Liver (tissue), 9 donors: Measurements from ENCODE around the gene ZNF711. TPM values are rescaled to one million over a fixed set of nuclear protein-coding genes. Genes with fewer than 3 reads are reported as not detected.

Experiments used
- DNase-seq: peaks from one replicate; pipeline ENCODE4 v3.0.0-alpha.2; 2017; ENCODE audit warnings: low spot score
- H3K27ac ChIP-seq, 2 donors: one replicate each; pipeline ENCODE4 v1.7.0; 2013; ENCODE audit warnings: inconsistent platforms in 2 of 2, low read length in 2 of 2, control low read depth in 1 of 2, low read depth in 1 of 2, mild to moderate bottlenecking in 1 of 2
- H3K27me3 ChIP-seq, 4 donors: one replicate each; pipeline versions ENCODE4 v1.6.1 to v1.7.0; 2013; ENCODE audit warnings: low read length in 3 of 4, inconsistent platforms in 1 of 4, mild to moderate bottlenecking in 1 of 4, moderate library complexity in 1 of 4; ENCODE audit not compliant: control insufficient read depth in 4 of 4, insufficient read depth in 4 of 4
- H3K36me3 ChIP-seq, 4 donors: one replicate each; pipeline versions ENCODE4 v1.6.1 to v1.7.0; 2013; ENCODE audit warnings: low read length in 3 of 4, mild to moderate bottlenecking in 3 of 4, low read depth in 1 of 4, moderate library complexity in 1 of 4; ENCODE audit not compliant: control insufficient read depth in 4 of 4, insufficient read depth in 3 of 4
- H3K4me1 ChIP-seq, 4 donors: one replicate each; pipeline versions ENCODE4 v1.6.1 to v1.7.0; 2013; ENCODE audit warnings: low read length in 3 of 4, mild to moderate bottlenecking in 3 of 4, moderate library complexity in 1 of 4; ENCODE audit not compliant: control insufficient read depth in 4 of 4, insufficient read depth in 4 of 4
- H3K4me3 ChIP-seq, 3 donors: one replicate each; pipeline versions ENCODE4 v1.6.1 to v1.7.0; 2013; ENCODE audit warnings: low read length in 3 of 3, control low read depth in 1 of 3, low read depth in 1 of 3, mild to moderate bottlenecking in 1 of 3
- H3K9ac ChIP-seq, 2 donors: one replicate each; pipeline ENCODE4 v1.7.0; 2013; ENCODE audit warnings: low read length in 2 of 2, mild to moderate bottlenecking in 2 of 2, moderate library complexity in 2 of 2, control low read depth in 1 of 2, low read depth in 1 of 2
- H3K9me3 ChIP-seq, 4 donors: one replicate each; pipeline versions ENCODE4 v1.6.1 to v1.7.0; 2013; ENCODE audit warnings: low read length in 3 of 4; ENCODE audit not compliant: control insufficient read depth in 4 of 4
- EGR1 ChIP-seq, 2 donors: IDR thresholded peaks; 2 replicates each; pipeline ENCODE4 v1.6.1; 2016 to 2018; ENCODE audit warnings: antibody characterized with exemption in 2 of 2, low read depth in 2 of 2
- FOXA1 ChIP-seq: IDR thresholded peaks from 2 replicates; pipeline ENCODE4 v1.6.1; 2016; ENCODE audit warnings: antibody characterized with exemption
- FOXA2 ChIP-seq: IDR thresholded peaks from 2 replicates; pipeline ENCODE4 v1.6.1; 2016; ENCODE audit warnings: antibody characterized with exemption
- GABPA ChIP-seq, 2 donors: IDR thresholded peaks in 1 of 2; conservative IDR thresholded peaks in 1 of 2; 2 replicates each; pipeline ENCODE4 v1.6.1; 2016; ENCODE audit warnings: antibody characterized with exemption in 2 of 2, mild to moderate bottlenecking in 1 of 2, moderate library complexity in 1 of 2
- HNF4A ChIP-seq, 2 donors: conservative IDR thresholded peaks; 2 replicates each; pipeline ENCODE4 v1.6.1; 2016; ENCODE audit warnings: antibody characterized with exemption in 2 of 2, mild to moderate bottlenecking in 2 of 2
- HNF4G ChIP-seq: IDR thresholded peaks from 2 replicates; pipeline ENCODE4 v1.6.1; 2016; ENCODE audit warnings: antibody characterized with exemption
- JUND ChIP-seq, 2 donors: IDR thresholded peaks; 2 replicates each; pipeline ENCODE4 v1.6.1; 2016; ENCODE audit warnings: antibody characterized with exemption in 2 of 2
- RAD21 ChIP-seq, 2 donors: IDR thresholded peaks; 2 replicates each; pipeline ENCODE4 v1.6.1; 2016; ENCODE audit warnings: antibody characterized with exemption in 2 of 2, mild to moderate bottlenecking in 2 of 2
- RXRA ChIP-seq, 2 donors: IDR thresholded peaks; 2 replicates each; pipeline ENCODE4 v1.6.1; 2017 to 2018; ENCODE audit warnings: antibody characterized with exemption in 2 of 2, mild to moderate bottlenecking in 1 of 2
- SP1 ChIP-seq: IDR thresholded peaks from 2 replicates; pipeline ENCODE4 v1.6.1; 2018; ENCODE audit warnings: antibody characterized with exemption, mild to moderate bottlenecking
- TAF1 ChIP-seq: conservative IDR thresholded peaks from 2 replicates; pipeline ENCODE4 v1.6.1; 2016; ENCODE audit warnings: antibody characterized with exemption, mild to moderate bottlenecking
- YY1 ChIP-seq: IDR thresholded peaks from 2 replicates; pipeline ENCODE4 v1.6.1; 2016; ENCODE audit warnings: antibody characterized with exemption, mild to moderate bottlenecking
- WGBS: extraction: QIAGEN DNeasy Blood & Tissue Kit; methylation state at CpG from one replicate; pipeline ENCODE4 v1.1.7; 2013; 5-methylcytosine and 5-hydroxymethylcytosine counted together
- polyA plus RNA-seq, 2 donors: library from polyadenylated mRNA; stranded (reverse) in 1 of 2; unstranded in 1 of 2; fragments of 200-250 nt in 1 of 2; fragments of >200 nt in 1 of 2; fragmentation: Nextera tagmentation in 1 of 2; extraction: Ambion mirVana in 1 of 2; gene quantifications; one replicate each; pipeline versions ENCODE4 v1.2.1 to v1.2.3, GENCODE V29; 2013 to 2015
- total RNA-seq, 2 donors: library from RNA; depleted of rRNA; stranded (reverse); fragments of >200 nt; gene quantifications; one replicate each; pipeline ENCODE4 v1.2.3, GENCODE V29; 2014
- TF ChIP-seq, protein P1 (sequence below): IDR thresholded peaks from 2 replicates; pipeline ENCODE4 v1.6.1; 2016; ENCODE audit warnings: antibody characterized with exemption
- TF ChIP-seq, protein P2 (sequence below): fragments of 150-350 bp; IDR thresholded peaks from 2 replicates; pipeline ENCODE4 v1.5.1; 2017; ENCODE audit warnings: improper control_type of control experiment, low read depth, low read length; ENCODE audit not compliant: missing input control
- TF ChIP-seq, protein P3 (sequence below): IDR thresholded peaks from 2 replicates; pipeline ENCODE4 v1.6.1; 2016; ENCODE audit warnings: antibody characterized with exemption, mild to moderate bottlenecking
- TF ChIP-seq, protein P4 (sequence below): IDR thresholded peaks from 2 replicates; pipeline ENCODE4 v1.6.1; 2016; ENCODE audit warnings: antibody characterized with exemption
- TF ChIP-seq, protein P5 (sequence below): IDR thresholded peaks from 2 replicates; pipeline ENCODE4 v1.6.1; 2016; ENCODE audit warnings: antibody characterized with exemption
- donor health status: healthy.
- donor health status: healthy.
- donor health status: healthy.
- donor health status: healthy.
- donor health status: healthy.

The ZNF711 gene
- total and polyA plus RNA-seq, 4 donors: 0.21 to 11.4 (median 0.97) TPM

DNA sequence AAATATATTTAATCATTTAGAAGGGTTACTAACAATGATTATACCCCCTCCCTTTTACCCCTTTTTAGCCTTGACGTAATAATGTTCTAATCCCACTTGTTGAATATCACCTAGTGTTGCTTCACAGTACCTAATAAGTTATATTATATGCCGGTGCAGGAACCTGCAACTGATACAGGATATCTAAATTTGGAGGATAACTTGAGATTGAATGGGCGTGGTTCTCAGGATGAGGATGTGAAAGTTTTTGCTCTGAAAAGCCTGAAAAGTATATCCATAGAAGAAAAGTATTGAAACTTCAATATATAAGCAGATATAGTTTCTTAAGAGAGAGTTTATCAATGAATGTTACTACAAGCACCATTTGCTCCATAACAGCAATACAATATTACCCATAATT is 59.8 kb downstream of the ZNF711 start:
- Histone ChIP-seq H3K9me3 (no peaks in the 10 kb centered on the region), H3K9ac (no peak overlapping the region), H3K4me1 (no peaks in the 10 kb centered on the region), H3K27me3 (no peaks in the 10 kb centered on the region), H3K36me3 (no peaks in the 10 kb centered on the region), H3K4me3 (no peak overlapping the region), H3K27ac (no peak overlapping the region)
- DNase-seq: no peak
- TF ChIP-seq FOXA2 (no peak), EGR1 (IDR thresholded peaks at IDR 0.05; ENCODE audit: low read depth in 2 of 2) (no peak), TAF1 (no peak), YY1 (no peak), RXRA (IDR thresholded peaks at IDR 0.05) (no peak), RAD21 (IDR thresholded peaks at IDR 0.05) (no peak), GABPA (IDR thresholded peaks at IDR 0.05 in 1 of 2, conservative IDR thresholded peaks at IDR 0.05 in 1 of 2) (no peak), HNF4G (no peak), JUND (IDR thresholded peaks at IDR 0.05) (no peak), HNF4A (conservative IDR thresholded peaks at IDR 0.05) (no peak)
- TF ChIP-seq, protein P1, sequence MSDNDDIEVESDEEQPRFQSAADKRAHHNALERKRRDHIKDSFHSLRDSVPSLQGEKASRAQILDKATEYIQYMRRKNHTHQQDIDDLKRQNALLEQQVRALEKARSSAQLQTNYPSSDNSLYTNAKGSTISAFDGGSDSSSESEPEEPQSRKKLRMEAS: no peak
- TF ChIP-seq, protein P2, sequence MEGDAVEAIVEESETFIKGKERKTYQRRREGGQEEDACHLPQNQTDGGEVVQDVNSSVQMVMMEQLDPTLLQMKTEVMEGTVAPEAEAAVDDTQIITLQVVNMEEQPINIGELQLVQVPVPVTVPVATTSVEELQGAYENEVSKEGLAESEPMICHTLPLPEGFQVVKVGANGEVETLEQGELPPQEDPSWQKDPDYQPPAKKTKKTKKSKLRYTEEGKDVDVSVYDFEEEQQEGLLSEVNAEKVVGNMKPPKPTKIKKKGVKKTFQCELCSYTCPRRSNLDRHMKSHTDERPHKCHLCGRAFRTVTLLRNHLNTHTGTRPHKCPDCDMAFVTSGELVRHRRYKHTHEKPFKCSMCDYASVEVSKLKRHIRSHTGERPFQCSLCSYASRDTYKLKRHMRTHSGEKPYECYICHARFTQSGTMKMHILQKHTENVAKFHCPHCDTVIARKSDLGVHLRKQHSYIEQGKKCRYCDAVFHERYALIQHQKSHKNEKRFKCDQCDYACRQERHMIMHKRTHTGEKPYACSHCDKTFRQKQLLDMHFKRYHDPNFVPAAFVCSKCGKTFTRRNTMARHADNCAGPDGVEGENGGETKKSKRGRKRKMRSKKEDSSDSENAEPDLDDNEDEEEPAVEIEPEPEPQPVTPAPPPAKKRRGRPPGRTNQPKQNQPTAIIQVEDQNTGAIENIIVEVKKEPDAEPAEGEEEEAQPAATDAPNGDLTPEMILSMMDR: no peak
- TF ChIP-seq, protein P3, sequence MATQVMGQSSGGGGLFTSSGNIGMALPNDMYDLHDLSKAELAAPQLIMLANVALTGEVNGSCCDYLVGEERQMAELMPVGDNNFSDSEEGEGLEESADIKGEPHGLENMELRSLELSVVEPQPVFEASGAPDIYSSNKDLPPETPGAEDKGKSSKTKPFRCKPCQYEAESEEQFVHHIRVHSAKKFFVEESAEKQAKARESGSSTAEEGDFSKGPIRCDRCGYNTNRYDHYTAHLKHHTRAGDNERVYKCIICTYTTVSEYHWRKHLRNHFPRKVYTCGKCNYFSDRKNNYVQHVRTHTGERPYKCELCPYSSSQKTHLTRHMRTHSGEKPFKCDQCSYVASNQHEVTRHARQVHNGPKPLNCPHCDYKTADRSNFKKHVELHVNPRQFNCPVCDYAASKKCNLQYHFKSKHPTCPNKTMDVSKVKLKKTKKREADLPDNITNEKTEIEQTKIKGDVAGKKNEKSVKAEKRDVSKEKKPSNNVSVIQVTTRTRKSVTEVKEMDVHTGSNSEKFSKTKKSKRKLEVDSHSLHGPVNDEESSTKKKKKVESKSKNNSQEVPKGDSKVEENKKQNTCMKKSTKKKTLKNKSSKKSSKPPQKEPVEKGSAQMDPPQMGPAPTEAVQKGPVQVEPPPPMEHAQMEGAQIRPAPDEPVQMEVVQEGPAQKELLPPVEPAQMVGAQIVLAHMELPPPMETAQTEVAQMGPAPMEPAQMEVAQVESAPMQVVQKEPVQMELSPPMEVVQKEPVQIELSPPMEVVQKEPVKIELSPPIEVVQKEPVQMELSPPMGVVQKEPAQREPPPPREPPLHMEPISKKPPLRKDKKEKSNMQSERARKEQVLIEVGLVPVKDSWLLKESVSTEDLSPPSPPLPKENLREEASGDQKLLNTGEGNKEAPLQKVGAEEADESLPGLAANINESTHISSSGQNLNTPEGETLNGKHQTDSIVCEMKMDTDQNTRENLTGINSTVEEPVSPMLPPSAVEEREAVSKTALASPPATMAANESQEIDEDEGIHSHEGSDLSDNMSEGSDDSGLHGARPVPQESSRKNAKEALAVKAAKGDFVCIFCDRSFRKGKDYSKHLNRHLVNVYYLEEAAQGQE: no peak
- TF ChIP-seq, protein P4, sequence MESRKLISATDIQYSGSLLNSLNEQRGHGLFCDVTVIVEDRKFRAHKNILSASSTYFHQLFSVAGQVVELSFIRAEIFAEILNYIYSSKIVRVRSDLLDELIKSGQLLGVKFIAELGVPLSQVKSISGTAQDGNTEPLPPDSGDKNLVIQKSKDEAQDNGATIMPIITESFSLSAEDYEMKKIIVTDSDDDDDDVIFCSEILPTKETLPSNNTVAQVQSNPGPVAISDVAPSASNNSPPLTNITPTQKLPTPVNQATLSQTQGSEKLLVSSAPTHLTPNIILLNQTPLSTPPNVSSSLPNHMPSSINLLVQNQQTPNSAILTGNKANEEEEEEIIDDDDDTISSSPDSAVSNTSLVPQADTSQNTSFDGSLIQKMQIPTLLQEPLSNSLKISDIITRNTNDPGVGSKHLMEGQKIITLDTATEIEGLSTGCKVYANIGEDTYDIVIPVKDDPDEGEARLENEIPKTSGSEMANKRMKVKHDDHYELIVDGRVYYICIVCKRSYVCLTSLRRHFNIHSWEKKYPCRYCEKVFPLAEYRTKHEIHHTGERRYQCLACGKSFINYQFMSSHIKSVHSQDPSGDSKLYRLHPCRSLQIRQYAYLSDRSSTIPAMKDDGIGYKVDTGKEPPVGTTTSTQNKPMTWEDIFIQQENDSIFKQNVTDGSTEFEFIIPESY: no peak
- WGBS: 87% methylated on average over 3 of the region's 3 CpGs

DNA sequence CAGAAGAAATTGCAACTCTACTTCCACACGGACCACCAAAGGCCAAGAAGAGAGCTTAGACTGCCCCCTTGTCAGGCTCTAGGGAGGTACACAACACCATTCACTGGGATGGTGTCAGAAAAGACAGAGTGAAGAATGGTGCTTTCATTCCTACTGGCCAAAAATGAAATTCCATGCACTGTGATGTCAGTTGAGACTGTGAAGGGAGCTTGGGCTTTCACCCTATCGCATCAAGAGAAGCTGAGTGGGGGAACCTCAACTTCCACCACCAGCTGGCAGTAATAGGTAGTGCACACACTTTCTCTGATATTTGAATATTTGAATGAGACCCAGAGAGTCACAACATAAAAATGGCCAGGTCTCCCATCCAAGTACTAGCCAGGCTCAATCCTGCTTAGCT is 65.9 kb downstream of the ZNF711 start:
- 86% methylated on average over 2 of the region's 2 CpGs for WGBS
- Histone ChIP-seq H3K9me3 (no peaks in the 10 kb centered on the region), H3K4me1 (no peaks in the 10 kb centered on the region), H3K27me3 (no peaks in the 10 kb centered on the region), H3K9ac (no peak overlapping the region), H3K27ac (no peak overlapping the region), H3K36me3 (no peaks in the 10 kb centered on the region), H3K4me3 (no peak overlapping the region)
- TF ChIP-seq RAD21 (IDR thresholded peaks at IDR 0.05): no peak
- no peak for TF ChIP-seq GABPA (IDR thresholded peaks at IDR 0.05 in 1 of 2, conservative IDR thresholded peaks at IDR 0.05 in 1 of 2)
- no peak for TF ChIP-seq JUND (IDR thresholded peaks at IDR 0.05)
- no peak for TF ChIP-seq HNF4G
- TF ChIP-seq, protein P4: no peak
- no peak for TF ChIP-seq TAF1
- TF ChIP-seq HNF4A (conservative IDR thresholded peaks at IDR 0.05): no peak
- TF ChIP-seq FOXA1: no peak
- TF ChIP-seq SP1: no peak
- TF ChIP-seq, protein P3: no peak
- TF ChIP-seq, protein P1: no peak
- TF ChIP-seq, protein P5, sequence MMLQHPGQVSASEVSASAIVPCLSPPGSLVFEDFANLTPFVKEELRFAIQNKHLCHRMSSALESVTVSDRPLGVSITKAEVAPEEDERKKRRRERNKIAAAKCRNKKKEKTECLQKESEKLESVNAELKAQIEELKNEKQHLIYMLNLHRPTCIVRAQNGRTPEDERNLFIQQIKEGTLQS: no peak
- TF ChIP-seq RXRA (IDR thresholded peaks at IDR 0.05): no peak
- DNase-seq: no peak
